ENCODE results near the gene DAB2IP. TPM values are rescaled to one million over a fixed set of nuclear protein-coding genes. Genes with fewer than 3 reads are reported as not detected.

The DAB2IP gene
- total and polyA plus RNA-seq, 2 of the 4 experiments (the other 2 are of a cell fraction) = 5.6 to 17.2 TPM

DNA sequence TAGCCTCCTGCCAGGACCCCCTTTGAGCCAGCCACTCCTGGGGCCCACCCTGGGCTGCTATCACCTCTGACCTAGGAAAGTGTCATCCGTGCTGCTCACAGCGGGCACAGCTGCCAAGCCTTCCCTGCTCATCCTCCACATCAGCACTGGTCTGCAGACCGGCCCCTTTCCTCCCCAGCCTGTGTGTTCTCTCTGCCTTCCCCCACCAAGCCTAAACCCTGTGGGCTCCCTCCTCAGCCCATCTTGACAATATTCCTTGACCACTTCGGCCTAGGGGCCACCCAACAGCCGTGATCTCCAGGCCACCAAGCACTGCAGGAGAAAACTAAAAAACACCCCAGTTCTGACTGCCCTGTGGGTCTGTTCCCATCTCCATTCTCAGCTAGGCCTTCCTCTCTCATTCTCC is 135.1 kb downstream of the DAB2IP start:
- Histone ChIP-seq H3K9me1 (ENCODE audit: insufficient read depth, low read length) (no peaks in the 10 kb centered on the region), H3K4me2 (ENCODE audit: low read depth, low read length) (no peak overlapping the region), H2BK20ac (ENCODE audit: low read depth, low read length) (no peak overlapping the region), H3K9ac (ENCODE audit: low read depth, low read length) (no peak overlapping the region), H4K91ac (ENCODE audit: insufficient read depth, low read depth, low read length) (no peak overlapping the region), H3K4ac (ENCODE audit: low read depth, low read length) (no peak overlapping the region), H4K20me1 (ENCODE audit: insufficient read depth, low read length) (no peaks in the 10 kb centered on the region), H3K27ac (ENCODE audit: insufficient read depth, low read length) (no peak overlapping the region), H3K14ac (replicated peaks; ENCODE audit: low read depth, low read length) (no peak overlapping the region), H2BK120ac (ENCODE audit: low read depth, low read length) (no peak overlapping the region), H2BK15ac (ENCODE audit: low read depth, low read length) (no peak overlapping the region), H3K9me3 (ENCODE audit: control insufficient read depth, insufficient read depth, low read length) (no peaks in the 10 kb centered on the region), H2BK5ac (ENCODE audit: low read depth, low read length, poor library complexity, severe bottlenecking) (no peak overlapping the region), H3K27me3 (ENCODE audit: control insufficient read depth, insufficient read depth, low read length) (no peaks in the 10 kb centered on the region), H2AK9ac (replicated peaks; ENCODE audit: low read depth, low read length, poor library complexity) (peak overlapping the region; percentile 8), H2AK5ac (ENCODE audit: low read depth, low read length) (no peak overlapping the region), H3K23ac (ENCODE audit: low read depth, low read length) (no peak overlapping the region), H3K36me3 (ENCODE audit: control insufficient read depth, insufficient read depth, low read length) (peaks cover 32% of the 10 kb centered on the region), H3K56ac (ENCODE audit: extremely low read depth, insufficient read depth, low read length) (no peak overlapping the region), H4K5ac (ENCODE audit: low read depth, low read length) (no peak overlapping the region), H2AFZ (replicated peaks; ENCODE audit: low read length, poor library complexity) (no peak overlapping the region), H3K18ac (ENCODE audit: low read depth, low read length) (no peak overlapping the region), H3K4me1 (ENCODE audit: control insufficient read depth, insufficient read depth, low read length) (no peaks in the 10 kb centered on the region; the same call in 1 of the 2 replicates), H3K4me3 (ENCODE audit: insufficient read depth, low read depth, low read length) (no peak overlapping the region), H4K8ac (ENCODE audit: low read depth in 2 of 2, low read length in 2 of 2) (no peak overlapping the region), H3K79me1 (ENCODE audit: low read depth in 1 of 2, low read length in 2 of 2) (no peaks in the 10 kb centered on the region)
- dilution Hi-C loops (cut with HindIII; ENCODE audit: low sequenced_read_pairs, unreplicated experiment) (no loop called here), in situ Hi-C loops (cut with MboI; ENCODE audit: low sequenced_read_pairs) (no loop called here), intact Hi-C loops (cut with micrococcal nuclease) (no loop called here)
- ATAC-seq (ENCODE audit: low read depth) (no peak), DNase-seq (no peak)
- POLR2A ChIA-PET (ENCODE audit: unreplicated experiment) = no interaction called here
- no peak for TF ChIP-seq CHD1 (IDR thresholded peaks at IDR 0.05; ENCODE audit: low read depth, low read length)
- TF ChIP-seq, protein P1, sequence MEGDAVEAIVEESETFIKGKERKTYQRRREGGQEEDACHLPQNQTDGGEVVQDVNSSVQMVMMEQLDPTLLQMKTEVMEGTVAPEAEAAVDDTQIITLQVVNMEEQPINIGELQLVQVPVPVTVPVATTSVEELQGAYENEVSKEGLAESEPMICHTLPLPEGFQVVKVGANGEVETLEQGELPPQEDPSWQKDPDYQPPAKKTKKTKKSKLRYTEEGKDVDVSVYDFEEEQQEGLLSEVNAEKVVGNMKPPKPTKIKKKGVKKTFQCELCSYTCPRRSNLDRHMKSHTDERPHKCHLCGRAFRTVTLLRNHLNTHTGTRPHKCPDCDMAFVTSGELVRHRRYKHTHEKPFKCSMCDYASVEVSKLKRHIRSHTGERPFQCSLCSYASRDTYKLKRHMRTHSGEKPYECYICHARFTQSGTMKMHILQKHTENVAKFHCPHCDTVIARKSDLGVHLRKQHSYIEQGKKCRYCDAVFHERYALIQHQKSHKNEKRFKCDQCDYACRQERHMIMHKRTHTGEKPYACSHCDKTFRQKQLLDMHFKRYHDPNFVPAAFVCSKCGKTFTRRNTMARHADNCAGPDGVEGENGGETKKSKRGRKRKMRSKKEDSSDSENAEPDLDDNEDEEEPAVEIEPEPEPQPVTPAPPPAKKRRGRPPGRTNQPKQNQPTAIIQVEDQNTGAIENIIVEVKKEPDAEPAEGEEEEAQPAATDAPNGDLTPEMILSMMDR (conservative IDR thresholded peaks at IDR 0.05; ENCODE audit: low read depth, low read length) = no peak
- BruUV-seq (replicated peaks) = no TSS peak
- CTCF ChIA-PET = no interaction called here
- WGBS, 2 experiments (ENCODE audit: extremely low coverage in 2 of 2, insufficient read length in 1 of 2) = 84% methylated on average over 4 of the region's 5 CpGs; no CpG with 5 or more reads in 1 of the 2 experiments
